ENCODE results near the gene NLRP5. TPM values are rescaled to one million over a fixed set of nuclear protein-coding genes. Genes with fewer than 3 reads are reported as not detected.

Gene NLRP5
- polyA plus RNA-seq, 1 of the 3 experiments (the other 2 are of a cell fraction) = not detected

DNA sequence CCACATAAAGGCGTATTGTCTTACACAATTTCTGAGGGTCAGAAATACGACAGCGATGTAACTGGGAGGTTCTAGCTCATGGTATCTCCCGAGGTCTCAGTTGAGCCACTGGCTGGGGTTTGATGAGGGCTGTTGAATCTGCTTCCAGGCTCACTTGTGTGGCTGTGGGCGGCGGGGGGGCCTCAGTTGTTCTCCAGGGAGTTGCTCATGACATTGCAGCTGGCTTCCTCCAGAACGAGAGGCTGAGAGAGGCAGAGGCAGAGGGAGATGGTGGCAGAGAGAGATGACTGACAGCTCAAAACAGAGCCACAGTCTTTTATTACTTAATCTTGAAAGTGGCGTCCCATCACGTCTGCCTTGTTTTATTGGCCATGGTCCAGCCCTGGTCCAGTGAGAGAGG lies 6.2 kb upstream of the NLRP5 start:
- H3K9ac ChIP-seq = no peak overlapping the region
- 6% methylated on average over 9 of the region's 9 CpGs for WGBS (ENCODE audit: low lambda C conversion rate)
- no peaks in the 10 kb centered on the region for H4K20me1 ChIP-seq (ENCODE audit: insufficient read depth)
- H3K4me2 ChIP-seq = no peak overlapping the region
- ChIA-PET POLR2A (no interaction called here), CTCF (no interaction called here)
- H3K9me2 ChIP-seq = no peaks in the 10 kb centered on the region
- TF ChIP-seq, protein P1, sequence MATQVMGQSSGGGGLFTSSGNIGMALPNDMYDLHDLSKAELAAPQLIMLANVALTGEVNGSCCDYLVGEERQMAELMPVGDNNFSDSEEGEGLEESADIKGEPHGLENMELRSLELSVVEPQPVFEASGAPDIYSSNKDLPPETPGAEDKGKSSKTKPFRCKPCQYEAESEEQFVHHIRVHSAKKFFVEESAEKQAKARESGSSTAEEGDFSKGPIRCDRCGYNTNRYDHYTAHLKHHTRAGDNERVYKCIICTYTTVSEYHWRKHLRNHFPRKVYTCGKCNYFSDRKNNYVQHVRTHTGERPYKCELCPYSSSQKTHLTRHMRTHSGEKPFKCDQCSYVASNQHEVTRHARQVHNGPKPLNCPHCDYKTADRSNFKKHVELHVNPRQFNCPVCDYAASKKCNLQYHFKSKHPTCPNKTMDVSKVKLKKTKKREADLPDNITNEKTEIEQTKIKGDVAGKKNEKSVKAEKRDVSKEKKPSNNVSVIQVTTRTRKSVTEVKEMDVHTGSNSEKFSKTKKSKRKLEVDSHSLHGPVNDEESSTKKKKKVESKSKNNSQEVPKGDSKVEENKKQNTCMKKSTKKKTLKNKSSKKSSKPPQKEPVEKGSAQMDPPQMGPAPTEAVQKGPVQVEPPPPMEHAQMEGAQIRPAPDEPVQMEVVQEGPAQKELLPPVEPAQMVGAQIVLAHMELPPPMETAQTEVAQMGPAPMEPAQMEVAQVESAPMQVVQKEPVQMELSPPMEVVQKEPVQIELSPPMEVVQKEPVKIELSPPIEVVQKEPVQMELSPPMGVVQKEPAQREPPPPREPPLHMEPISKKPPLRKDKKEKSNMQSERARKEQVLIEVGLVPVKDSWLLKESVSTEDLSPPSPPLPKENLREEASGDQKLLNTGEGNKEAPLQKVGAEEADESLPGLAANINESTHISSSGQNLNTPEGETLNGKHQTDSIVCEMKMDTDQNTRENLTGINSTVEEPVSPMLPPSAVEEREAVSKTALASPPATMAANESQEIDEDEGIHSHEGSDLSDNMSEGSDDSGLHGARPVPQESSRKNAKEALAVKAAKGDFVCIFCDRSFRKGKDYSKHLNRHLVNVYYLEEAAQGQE (IDR thresholded peaks at IDR 0.05; ENCODE audit: low read depth, low read length) = no peak
- TF ChIP-seq RFX5 (IDR thresholded peaks at IDR 0.05; ENCODE audit: low read length) (no peak), EZH2phosphoT487 (IDR thresholded peaks at IDR 0.05; ENCODE audit: borderline replicate concordance, low read depth) (no peak), NRF1 (IDR thresholded peaks at IDR 0.05; ENCODE audit: low read depth, low read length) (no peak), ZBTB33 (IDR thresholded peaks at IDR 0.05; ENCODE audit: borderline replicate concordance, low read depth) (no peak), MEF2A (IDR thresholded peaks at IDR 0.05; ENCODE audit: borderline replicate concordance, low read depth) (no peak), RAD21 (IDR thresholded peaks at IDR 0.05; ENCODE audit: low read length) (no peak), RCOR1 (IDR thresholded peaks at IDR 0.05; ENCODE audit: low read length) (no peak), EP300 (IDR thresholded peaks at IDR 0.05; ENCODE audit: borderline replicate concordance in 1 of 2, low read depth in 1 of 2, low read length in 1 of 2) (no peak), FOXJ3 (CRISPR knock-in tag; IDR thresholded peaks at IDR 0.05) (no peak), TEAD4 (IDR thresholded peaks at IDR 0.05; ENCODE audit: borderline replicate concordance, insufficient read depth) (no peak)
- TF ChIP-seq, protein P2, sequence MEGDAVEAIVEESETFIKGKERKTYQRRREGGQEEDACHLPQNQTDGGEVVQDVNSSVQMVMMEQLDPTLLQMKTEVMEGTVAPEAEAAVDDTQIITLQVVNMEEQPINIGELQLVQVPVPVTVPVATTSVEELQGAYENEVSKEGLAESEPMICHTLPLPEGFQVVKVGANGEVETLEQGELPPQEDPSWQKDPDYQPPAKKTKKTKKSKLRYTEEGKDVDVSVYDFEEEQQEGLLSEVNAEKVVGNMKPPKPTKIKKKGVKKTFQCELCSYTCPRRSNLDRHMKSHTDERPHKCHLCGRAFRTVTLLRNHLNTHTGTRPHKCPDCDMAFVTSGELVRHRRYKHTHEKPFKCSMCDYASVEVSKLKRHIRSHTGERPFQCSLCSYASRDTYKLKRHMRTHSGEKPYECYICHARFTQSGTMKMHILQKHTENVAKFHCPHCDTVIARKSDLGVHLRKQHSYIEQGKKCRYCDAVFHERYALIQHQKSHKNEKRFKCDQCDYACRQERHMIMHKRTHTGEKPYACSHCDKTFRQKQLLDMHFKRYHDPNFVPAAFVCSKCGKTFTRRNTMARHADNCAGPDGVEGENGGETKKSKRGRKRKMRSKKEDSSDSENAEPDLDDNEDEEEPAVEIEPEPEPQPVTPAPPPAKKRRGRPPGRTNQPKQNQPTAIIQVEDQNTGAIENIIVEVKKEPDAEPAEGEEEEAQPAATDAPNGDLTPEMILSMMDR (IDR thresholded peaks at IDR 0.05) = no peak
- TF ChIP-seq, protein P3, sequence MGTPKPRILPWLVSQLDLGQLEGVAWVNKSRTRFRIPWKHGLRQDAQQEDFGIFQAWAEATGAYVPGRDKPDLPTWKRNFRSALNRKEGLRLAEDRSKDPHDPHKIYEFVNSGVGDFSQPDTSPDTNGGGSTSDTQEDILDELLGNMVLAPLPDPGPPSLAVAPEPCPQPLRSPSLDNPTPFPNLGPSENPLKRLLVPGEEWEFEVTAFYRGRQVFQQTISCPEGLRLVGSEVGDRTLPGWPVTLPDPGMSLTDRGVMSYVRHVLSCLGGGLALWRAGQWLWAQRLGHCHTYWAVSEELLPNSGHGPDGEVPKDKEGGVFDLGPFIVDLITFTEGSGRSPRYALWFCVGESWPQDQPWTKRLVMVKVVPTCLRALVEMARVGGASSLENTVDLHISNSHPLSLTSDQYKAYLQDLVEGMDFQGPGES (IDR thresholded peaks at IDR 0.05; ENCODE audit: low read depth, low read length) = no peak
- no peaks in the 10 kb centered on the region for H3K27me3 ChIP-seq (ENCODE audit: insufficient read depth)
- DNase-seq = no peak
- H3F3A ChIP-seq (replicated peaks; ENCODE audit: insufficient read depth) = no peaks in the 10 kb centered on the region
- H3K9me3 ChIP-seq = no peaks in the 10 kb centered on the region
- no peak overlapping the region for H3K27ac ChIP-seq (ENCODE audit: low read depth in 2 of 2, low read length in 1 of 2)
- H3K79me2 ChIP-seq (ENCODE audit: insufficient read depth) = no peaks in the 10 kb centered on the region
- no peak overlapping the region for H2AFZ ChIP-seq (ENCODE audit: low read depth)
- H3K36me3 ChIP-seq (replicated peaks in 1 of 2; ENCODE audit: control insufficient read depth in 1 of 2, insufficient read depth in 2 of 2, low read length in 1 of 2) = no peaks in the 10 kb centered on the region
- H3K4me1 ChIP-seq (ENCODE audit: control insufficient read depth in 1 of 2, insufficient read depth in 2 of 2, low read depth in 1 of 2, low read length in 1 of 2) = no peaks in the 10 kb centered on the region
- no peak overlapping the region for H3K4me3 ChIP-seq (ENCODE audit: low read depth in 2 of 2, low read length in 1 of 2)
